NT2/D1 (cell line): ENCODE measurements around the gene RBM48.
"Not testable (repeated sequence)": the region's sequence is repeated elsewhere in the genome, so short reads cannot be mapped to it uniquely, and the experiment has no call there.

ENCODE experiments used
- DNase-seq: peaks from one replicate; pipeline ENCODE4 v3.0.0-alpha.2; 2011; ENCODE audit warnings: low read depth, low spot score
- H3K27me3 ChIP-seq: 2 replicates; pipeline ENCODE4 v1.6.0; 2011; ENCODE audit warnings: mild to moderate bottlenecking; ENCODE audit not compliant: insufficient read length, insufficient read depth
- H3K36me3 ChIP-seq: 2 replicates; pipeline ENCODE4 v1.6.1; 2011; ENCODE audit warnings: mild to moderate bottlenecking, low read length, mixed read lengths; ENCODE audit not compliant: insufficient read depth, insufficient read length
- H3K4me1 ChIP-seq: 2 replicates; pipeline ENCODE4 v1.5.1; 2011; ENCODE audit not compliant: insufficient read depth, insufficient read length
- H3K4me3 ChIP-seq: 2 replicates; pipeline ENCODE4 v1.5.1; 2011; ENCODE audit warnings: low read depth; ENCODE audit not compliant: insufficient read length
- H3K9ac ChIP-seq: 2 replicates; pipeline ENCODE4 v1.6.0; 2011; ENCODE audit warnings: low read depth; ENCODE audit not compliant: insufficient read length
- H3K9me3 ChIP-seq: 2 replicates; pipeline ENCODE4 v1.5.1; 2011; ENCODE audit warnings: mild to moderate bottlenecking, low read length; ENCODE audit not compliant: insufficient read depth
- SUZ12 ChIP-seq: IDR thresholded peaks from 2 replicates; pipeline ENCODE4 v1.6.1; 2011; ENCODE audit not compliant: insufficient read length, insufficient read depth; ENCODE audit errors: extremely low read depth
- YY1 ChIP-seq: IDR thresholded peaks from 2 replicates; pipeline ENCODE4 v1.6.1; 2011; ENCODE audit not compliant: insufficient read length, insufficient read depth
- ZNF274 ChIP-seq: IDR thresholded peaks from 2 replicates; pipeline ENCODE4 v1.6.1; 2011; ENCODE audit warnings: mild to moderate bottlenecking, low read depth, low read length

Gene RBM48

DNA sequence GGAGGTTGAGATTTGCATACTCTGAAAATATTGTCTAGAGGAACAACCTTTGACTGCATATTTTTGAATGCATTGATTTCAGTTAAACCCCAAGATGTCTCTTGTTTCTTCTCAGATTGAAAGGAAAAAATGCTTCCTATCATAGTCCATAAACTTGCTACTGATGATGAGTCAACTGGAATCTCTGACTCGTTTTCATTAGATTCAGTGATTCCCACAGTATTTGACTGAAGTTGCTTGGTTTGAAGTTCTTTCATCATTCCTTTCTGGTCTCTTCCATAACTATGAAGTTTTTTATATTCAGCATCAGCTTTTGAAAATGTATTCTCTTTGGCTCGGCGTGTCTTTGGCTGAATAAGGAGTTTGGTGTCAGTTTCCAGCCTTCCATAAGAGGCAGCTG lies 11.0 kb upstream of the RBM48 start:
- no peak for DNase-seq
- Histone ChIP-seq H3K36me3 (peaks cover 3% of the 10 kb centered on the region), H3K27me3 (no peaks in the 10 kb centered on the region), H3K4me1 (no peaks in the 10 kb centered on the region), H3K4me3 (no peak overlapping the region), H3K9ac (no peak overlapping the region), H3K9me3 (no peaks in the 10 kb centered on the region)
- TF ChIP-seq YY1, result no peak
- no peak for TF ChIP-seq ZNF274
- TF ChIP-seq SUZ12, result no peak

DNA sequence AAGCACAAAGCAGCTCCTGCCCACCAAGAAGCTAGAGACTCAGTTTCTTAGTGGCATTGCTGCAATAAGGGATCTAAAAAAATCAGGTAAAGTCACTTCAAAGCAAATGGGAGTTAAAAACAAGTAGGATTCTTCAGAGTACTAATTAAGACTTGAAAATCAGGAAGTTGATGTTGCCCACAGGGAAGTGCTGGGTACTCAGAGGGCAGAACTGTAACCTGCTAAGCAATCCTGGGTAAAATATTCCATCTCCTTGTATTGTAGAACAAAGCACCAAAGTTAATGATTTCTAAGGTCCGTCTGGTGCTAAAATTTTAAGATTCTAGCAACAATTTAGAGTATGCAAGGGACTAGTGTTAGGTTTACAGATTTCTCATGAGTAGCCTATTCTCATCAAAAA lies 8.6 kb upstream of the RBM48 start:
- TF ChIP-seq YY1 (no peak), SUZ12 (no peak), ZNF274 (no peak)
- Histone ChIP-seq H3K9ac (no peak overlapping the region), H3K4me1 (no peaks in the 10 kb centered on the region), H3K36me3 (peaks cover 3% of the 10 kb centered on the region), H3K9me3 (no peaks in the 10 kb centered on the region), H3K27me3 (no peaks in the 10 kb centered on the region), H3K4me3 (no peak overlapping the region)
- no peak for DNase-seq

DNA sequence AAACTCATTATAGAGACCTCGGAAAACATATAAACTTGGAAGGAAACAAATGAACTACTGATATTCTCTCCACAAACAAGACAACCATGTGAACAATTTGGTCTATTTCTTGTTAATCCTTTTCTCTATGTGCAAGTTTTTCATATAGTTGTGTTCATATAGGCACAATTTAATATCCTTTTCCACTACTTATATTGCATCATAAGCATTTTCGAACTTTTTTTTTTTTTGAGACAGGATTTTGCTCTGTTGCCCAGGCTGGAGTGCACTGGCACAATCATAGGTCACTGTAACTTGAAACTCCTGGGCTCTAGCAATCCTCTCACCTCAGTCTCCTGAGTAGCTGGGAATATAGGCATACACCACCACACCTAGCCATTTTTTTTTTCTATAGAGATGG lies 5.5 kb upstream of the RBM48 start:
- no peak for DNase-seq
- H3K4me1 ChIP-seq, result no peaks in the 10 kb centered on the region

DNA sequence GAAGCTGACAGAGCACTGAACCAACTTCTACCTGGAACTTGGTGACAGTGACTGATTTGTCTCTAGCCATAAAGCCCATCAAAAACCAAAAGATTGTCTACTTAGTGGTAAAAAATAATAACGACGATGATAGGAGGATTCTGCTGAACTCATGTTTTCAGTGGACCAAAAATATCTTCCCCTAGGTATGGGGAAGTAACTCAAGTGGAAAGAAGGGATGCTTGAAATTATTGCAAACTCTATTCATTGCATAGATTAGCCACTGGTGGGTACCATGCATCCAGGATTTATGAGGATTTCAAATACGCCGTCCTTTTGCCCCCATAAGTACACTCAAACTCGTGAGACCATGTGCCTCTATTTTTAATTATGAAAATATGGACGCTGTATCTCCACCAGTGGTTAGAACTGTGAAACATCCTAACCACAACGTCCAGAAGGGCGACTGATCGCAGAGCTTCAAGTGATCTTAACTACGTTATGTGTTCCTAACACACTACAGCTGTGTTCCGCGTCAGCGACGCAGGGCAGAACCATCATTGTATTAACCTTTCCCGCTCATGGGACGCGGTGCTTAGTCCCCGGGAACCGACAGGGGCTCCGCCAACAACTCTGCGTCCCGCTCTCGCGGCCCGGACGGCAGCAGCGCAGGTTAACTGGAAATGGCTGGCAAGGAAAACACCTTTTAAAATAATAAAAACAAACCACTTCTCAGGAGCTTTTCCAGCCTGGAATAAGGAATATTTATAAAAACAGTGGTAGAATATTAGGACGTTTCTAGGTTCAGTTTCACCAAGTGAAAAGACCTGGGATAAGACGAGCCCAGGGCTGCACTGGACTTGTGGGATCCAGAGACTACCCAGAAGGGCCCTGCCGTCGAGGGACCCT lies 1.1 kb upstream of the RBM48 start:
- peak; percentile 9 for DNase-seq
- no peak for TF ChIP-seq SUZ12
- no peak for TF ChIP-seq YY1
- TF ChIP-seq ZNF274, result no peak

More for the DNA sequence above, 5.5 kb upstream of the RBM48 start:
- Histone ChIP-seq H3K27me3 (no peaks in the 10 kb centered on the region), H3K4me3 (no peak overlapping the region), H3K36me3 (no peaks in the 10 kb centered on the region), H3K9me3 (no peaks in the 10 kb centered on the region), H3K9ac (no peak overlapping the region)
- TF ChIP-seq SUZ12 (no peak), YY1 (no peak), ZNF274 (no peak)

DNA sequence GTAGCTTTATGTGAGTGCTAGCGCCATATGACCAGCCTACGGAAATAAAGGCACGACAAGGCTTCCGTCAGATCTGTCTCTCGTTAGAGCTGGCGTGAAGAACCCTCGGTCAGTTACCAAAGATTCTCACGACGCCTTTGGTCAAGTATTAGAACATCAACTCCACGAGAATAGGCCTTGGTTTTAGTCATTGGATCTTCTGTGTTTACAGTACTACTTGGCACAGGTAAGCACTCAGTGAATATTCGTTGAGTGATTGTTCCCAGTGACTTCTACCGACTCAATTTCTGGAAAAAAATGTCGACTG lies 316 bp downstream of the RBM48 start:
- peaks cover 29% of the 10 kb centered on the region for H3K36me3 ChIP-seq
- H3K27me3 ChIP-seq, result no peaks in the 10 kb centered on the region
- TF ChIP-seq ZNF274 (no peak), SUZ12 (no peak), YY1 (no peak)
- no peak for DNase-seq
- H3K9me3 ChIP-seq, result no peaks in the 10 kb centered on the region
- H3K4me3 ChIP-seq, result peak overlapping the region; percentile 78
- H3K4me1 ChIP-seq, result no peaks in the 10 kb centered on the region
- H3K9ac ChIP-seq, result peak overlapping the region; percentile 72

More for the DNA sequence above, 1.1 kb upstream of the RBM48 start:
- Histone ChIP-seq H3K4me1 (no peaks in the 10 kb centered on the region), H3K27me3 (no peaks in the 10 kb centered on the region), H3K4me3 (peak overlapping the region; percentile 88), H3K36me3 (peaks cover 17% of the 10 kb centered on the region), H3K9ac (peak overlapping the region; percentile 89), H3K9me3 (no peaks in the 10 kb centered on the region)

DNA sequence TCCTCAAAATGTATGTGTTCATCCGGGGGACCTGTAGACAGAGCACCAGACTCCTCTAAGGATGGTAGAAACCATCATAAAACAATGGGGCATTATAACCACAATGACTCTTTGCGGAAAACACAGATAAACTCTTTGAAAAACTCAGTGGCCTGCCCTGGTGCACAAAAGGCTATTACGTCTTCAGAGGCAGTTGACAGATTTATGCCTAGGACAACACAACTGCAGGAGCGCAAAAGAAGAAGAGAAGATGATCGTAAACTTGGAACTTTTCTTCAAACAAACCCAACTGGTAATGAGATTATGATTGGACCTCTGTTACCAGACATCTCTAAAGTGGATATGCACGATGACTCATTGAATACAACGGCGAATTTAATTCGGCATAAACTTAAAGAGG lies 6.0 kb downstream of the RBM48 start:
- TF ChIP-seq YY1 (no peak), ZNF274 (no peak), SUZ12 (no peak)
- Histone ChIP-seq H3K4me3 (no peak overlapping the region), H3K4me1 (no peaks in the 10 kb centered on the region), H3K36me3 (peaks cover 78% of the 10 kb centered on the region), H3K9ac (no peak overlapping the region), H3K9me3 (no peaks in the 10 kb centered on the region), H3K27me3 (no peaks in the 10 kb centered on the region)
- DNase-seq, result no peak

DNA sequence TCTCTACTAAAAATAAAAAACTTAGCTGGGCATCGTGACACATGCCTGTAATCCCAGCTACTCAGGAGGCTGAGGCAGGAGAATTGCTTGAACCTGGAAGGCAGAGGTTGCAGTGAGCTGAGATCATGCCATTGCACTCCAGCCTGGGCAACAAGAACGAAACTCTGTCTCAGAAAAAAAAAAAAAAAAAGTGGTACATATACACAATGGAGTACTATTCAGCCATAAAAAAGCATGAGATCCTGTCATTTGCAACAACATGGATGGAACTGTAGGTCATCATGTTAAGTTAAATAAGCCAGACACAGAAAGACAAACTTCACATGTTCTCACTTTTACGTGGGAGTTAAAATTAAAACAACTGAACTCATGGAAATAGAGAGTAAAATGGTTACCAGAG lies 14.9 kb downstream of the RBM48 start:
- H3K27me3 ChIP-seq, H3K9ac ChIP-seq, DNase-seq: not testable (repeated sequence)

DNA sequence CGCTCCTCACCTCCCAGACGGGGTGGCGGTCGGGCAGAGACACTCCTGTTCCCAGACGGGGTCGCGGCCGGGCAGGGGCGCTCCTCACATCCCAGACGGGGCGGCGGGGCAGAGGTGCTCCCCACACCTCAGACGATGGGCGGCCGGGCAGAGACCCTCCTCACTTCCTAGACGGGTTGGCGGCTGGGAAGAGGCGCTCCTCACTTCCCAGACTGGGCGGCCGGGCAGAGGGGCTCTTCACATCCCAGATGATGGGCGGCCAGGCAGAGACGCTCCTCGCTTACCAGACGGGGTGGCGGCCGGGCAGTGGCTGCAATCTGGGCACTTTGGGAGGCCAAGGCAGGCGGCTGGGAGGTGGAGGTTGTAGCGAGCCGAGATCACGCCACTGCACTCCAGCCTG lies 16.5 kb downstream of the RBM48 start:
- H3K27me3 ChIP-seq, result not testable (repeated sequence)

More for the DNA sequence above, 14.9 kb downstream of the RBM48 start:
- H3K9me3 ChIP-seq, H3K4me3 ChIP-seq, H3K36me3 ChIP-seq, H3K4me1 ChIP-seq: not testable (repeated sequence)

More for the DNA sequence above, 16.5 kb downstream of the RBM48 start:
- not testable (repeated sequence) for DNase-seq, H3K36me3 ChIP-seq, H3K4me1 ChIP-seq, H3K9me3 ChIP-seq, H3K9ac ChIP-seq, H3K4me3 ChIP-seq
